ENCODE measurements around the gene GCNT4. TPM values are rescaled to one million over a fixed set of nuclear protein-coding genes. Genes with fewer than 3 reads are reported as not detected.

The GCNT4 gene
- total RNA-seq: 0.38 TPM in 1 of 2 replicates, not detected in the other

GRCh38 chr5:75052192-75053053 is at the start of gene GCNT4:
GCNT4 (minus strand) TSS chr5:75052558; CDS start chr5:75030037, 22,521 bp downstream.

Small RNA genes lying within 50 kb of the gene (small RNA-seq; reads per million reads assigned to genes)
- gene AC093259.1: not detected

Other genes starting within 250 kb of the GCNT4 start
- under 0.01 and 0.48 TPM in 2 replicates for gene FAM169A, start 186.2 kb downstream of the GCNT4 start, total RNA-seq
- under 0.01 and 0.10 TPM in 2 replicates for gene ANKRD31, start 184.3 kb upstream of the GCNT4 start, total RNA-seq